Activated CD8-positive, alpha-beta memory T cell treated with anti-CD3 and anti-CD28 coated beads for 4 hours (primary cell): ENCODE data around the gene HP1BP3.
A peak's percentile ranks its signal among the peaks of the same experiment; 100 is the strongest.
"Not testable (repeated sequence)": the region's sequence is repeated elsewhere in the genome, so short reads cannot be mapped to it uniquely, and the experiment has no call there.

Experiments used
- DNase-seq, 2 donors: peaks; one replicate each; pipeline ENCODE4 v3.0.0-alpha.2; 2020; ENCODE audit warnings: low read depth in 2 of 2

Gene HP1BP3, protein sequence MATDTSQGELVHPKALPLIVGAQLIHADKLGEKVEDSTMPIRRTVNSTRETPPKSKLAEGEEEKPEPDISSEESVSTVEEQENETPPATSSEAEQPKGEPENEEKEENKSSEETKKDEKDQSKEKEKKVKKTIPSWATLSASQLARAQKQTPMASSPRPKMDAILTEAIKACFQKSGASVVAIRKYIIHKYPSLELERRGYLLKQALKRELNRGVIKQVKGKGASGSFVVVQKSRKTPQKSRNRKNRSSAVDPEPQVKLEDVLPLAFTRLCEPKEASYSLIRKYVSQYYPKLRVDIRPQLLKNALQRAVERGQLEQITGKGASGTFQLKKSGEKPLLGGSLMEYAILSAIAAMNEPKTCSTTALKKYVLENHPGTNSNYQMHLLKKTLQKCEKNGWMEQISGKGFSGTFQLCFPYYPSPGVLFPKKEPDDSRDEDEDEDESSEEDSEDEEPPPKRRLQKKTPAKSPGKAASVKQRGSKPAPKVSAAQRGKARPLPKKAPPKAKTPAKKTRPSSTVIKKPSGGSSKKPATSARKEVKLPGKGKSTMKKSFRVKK

DNA sequence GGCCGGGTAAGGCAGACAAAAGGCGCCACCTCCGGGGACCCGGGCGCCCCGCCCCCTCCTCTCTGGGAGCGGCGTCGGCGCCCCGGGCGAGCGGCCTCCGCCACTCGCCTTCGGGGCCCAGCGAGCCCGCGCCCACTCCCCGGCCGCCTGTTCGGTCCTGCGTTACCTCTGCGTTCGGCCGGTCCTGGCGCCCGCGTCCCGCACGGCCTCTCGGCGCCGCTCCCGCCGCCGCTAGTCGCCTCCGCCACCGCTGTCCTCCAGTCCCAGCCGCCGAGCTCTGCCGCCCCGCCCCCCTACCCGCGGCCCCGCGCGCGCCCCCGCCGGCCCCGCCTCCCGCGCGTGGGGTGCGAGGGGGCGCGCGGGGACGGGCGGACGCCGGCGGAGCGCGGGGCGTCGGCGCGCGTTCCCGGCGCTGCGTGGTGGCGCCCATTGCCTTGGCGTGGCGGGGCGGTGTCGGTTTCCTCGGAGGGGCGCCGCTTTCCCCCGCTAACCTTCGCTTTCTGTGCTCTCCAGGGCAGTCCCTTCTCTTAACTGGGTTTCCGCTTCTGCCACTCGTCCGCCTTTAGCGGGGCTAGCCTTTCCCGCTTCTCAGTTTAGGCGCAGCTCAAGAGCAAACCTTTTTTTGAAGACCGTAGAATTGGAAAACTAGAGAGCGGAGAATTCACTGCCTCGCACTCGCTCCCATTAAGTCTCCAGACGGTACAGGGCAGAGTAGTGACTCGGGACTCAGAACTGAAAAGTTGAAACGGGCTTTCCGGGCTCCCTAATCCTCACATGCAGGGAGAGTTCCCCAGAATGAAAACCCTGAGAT, at the start of gene HP1BP3:
Gene HP1BP3, minus strand, starts transcription at position 279 of the 811 bp plus-strand sequence. CDS start 6,867 bp downstream, outside the sequence.
- peak; percentile 56 to 74 for DNase-seq

GRCh38 chr1:20836230-20836629, 49.1 kb upstream of the HP1BP3 start:
- no peak for DNase-seq

DNA sequence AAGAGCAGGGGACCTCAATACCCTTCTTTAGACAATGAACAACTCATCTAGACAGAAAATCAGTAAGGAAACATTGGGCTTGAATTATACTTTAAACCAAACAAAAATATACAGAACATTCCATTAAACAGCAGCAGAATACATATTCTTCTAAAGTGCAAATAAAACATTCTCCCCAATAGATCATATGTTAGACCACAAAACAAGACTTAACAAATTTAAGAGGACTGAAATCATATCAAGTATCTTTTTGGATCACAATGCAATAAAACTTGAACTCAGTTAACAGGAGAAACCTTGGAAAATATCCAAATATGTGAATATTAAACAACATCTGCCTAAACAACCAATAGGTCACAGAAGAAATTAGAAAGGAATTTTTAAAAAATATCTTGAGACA, 47.7 kb upstream of the HP1BP3 start:
- no peak for DNase-seq

DNA sequence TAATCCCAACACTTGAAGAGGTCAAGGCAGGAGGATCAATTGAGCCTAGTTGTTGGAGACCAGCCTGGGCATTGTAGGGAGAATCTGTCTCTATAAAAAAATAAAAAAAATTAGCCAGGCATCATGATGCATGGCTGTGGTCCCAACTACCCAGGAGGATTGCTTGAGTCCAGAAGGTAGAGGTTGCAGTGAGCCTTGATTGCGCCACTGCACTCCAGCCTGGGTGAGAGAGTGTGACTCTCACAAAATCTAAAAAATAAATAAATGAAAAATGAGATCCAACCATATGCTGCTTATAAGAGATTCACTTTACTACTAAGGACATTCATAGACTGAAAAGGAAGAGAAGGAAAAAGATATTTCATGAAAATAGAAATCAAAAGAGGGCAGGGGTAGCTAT, 47.1 kb upstream of the HP1BP3 start:
- no peak for DNase-seq

- DNase-seq = no peak
Measured at GRCh38 chr1:20830378-20830777, 43.3 kb upstream of the HP1BP3 start.

DNA sequence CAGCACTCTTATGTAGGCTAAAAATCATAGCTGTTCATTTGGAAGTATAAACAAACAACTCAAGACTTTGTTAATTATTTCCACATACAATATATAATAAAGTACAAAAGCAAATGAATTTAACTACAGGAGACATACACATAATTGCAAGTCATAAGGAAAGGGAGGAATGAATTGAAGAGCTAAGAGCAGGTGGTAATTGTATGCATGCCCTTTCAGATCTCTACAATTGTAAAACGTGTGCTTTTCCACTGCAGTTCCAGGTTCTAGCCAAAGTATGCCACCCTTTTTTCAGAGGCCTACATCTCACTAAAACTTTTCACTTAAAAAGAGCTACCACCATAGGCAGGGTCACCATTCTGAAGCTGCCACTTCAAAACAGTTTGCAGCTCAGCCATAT, 42.8 kb upstream of the HP1BP3 start:
- DNase-seq = no peak

GRCh38 chr1:20829531-20829930, 42.4 kb upstream of the HP1BP3 start:
- no peak for DNase-seq

DNA sequence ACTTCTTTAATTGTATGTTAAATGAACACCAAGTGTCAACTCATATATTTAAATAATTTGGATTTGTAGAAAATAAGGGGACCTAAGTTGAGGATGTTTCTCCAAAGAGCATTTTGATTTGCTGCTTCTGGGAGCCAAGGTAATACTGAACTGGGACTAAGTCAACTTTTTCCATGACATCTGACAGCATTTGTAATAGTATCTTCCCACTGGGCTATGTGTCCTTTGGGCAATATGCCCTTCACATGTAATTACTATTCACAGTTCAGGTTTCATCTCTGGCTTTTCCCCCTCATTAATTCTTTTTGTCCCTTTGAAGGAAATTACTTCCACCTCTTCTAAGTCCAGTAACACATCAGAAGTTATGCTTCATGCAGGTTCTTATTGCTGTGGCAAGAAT, 36.7 kb upstream of the HP1BP3 start:
- DNase-seq = no peak

DNA sequence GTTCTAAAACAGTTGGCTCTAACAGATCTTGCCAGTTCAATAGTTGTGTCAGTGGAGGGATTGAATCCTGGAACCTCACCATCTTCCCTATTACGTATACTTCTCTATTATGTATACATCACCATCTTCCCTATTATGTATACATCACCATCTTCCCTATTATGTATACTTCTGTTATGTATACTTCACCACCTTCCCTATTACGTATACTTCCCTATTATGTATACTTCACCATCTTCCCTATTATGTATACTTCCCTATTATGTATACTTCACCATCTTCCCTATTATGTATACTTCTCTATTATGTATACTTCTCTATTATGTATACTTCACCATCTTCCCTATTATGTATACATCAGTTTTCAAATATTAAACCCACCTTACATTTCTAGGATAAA, 34.4 kb upstream of the HP1BP3 start:
- DNase-seq = no peak

DNA sequence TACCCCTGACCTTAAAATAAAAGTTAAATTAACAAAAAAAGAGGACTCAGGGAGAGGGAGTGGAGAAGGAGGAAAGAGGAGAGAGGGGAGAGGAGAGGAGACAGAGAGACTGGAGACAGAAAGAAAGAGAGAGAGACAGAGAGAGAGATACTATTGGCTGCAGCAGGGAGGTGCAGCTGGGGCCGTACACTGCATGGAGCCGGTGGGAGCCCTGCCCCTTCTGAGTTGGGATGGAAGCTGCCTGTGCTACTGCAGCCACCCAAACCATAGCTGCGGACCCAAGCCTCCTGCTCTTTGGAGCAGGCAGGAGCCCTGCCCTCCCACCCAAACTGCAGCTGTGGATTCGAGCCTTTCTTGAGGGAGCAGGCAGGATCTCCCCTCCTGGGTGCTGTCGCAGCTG, 32.7 kb upstream of the HP1BP3 start:
- no peak for DNase-seq

GRCh38 chr1:20814534-20814871, 27.4 kb upstream of the HP1BP3 start:
- DNase-seq = no peak

GRCh38 chr1:20811916-20812315, 24.8 kb upstream of the HP1BP3 start:
- DNase-seq = no peak

- no peak for DNase-seq
Measured at GRCh38 chr1:20793236-20793635, 6.1 kb upstream of the HP1BP3 start.

GRCh38 chr1:20792196-20792595, 5.1 kb upstream of the HP1BP3 start:
- DNase-seq = no peak

DNA sequence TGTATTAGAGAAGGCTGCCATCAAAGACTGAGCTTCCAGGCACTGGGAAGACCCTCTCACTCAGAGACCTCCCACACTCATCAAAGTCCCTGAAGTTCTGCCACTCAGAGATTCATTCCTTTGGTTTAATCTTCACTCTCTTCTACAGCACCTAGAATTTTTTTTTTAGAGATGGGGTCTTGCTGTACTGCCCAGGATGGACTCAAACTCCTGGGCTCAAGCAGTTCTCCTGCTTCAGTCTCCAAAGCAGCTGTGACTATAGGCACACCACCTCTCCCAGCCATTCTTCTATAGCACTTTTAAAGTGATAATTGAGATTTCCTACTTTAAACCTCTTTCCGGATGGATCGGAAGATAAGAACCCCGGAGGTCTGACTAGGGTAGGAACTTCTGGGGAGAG, 3.7 kb upstream of the HP1BP3 start:
- no peak for DNase-seq

- DNase-seq = not testable (repeated sequence)
Measured at GRCh38 chr1:20789598-20789997, 2.5 kb upstream of the HP1BP3 start.

GRCh38 chr1:20787840-20788795, 1.0 kb upstream of the HP1BP3 start:
- no peak for DNase-seq

- DNase-seq = peak; percentile 91 to 93
Measured at GRCh38 chr1:20786253-20787028, 666 bp downstream of the HP1BP3 start.

DNA sequence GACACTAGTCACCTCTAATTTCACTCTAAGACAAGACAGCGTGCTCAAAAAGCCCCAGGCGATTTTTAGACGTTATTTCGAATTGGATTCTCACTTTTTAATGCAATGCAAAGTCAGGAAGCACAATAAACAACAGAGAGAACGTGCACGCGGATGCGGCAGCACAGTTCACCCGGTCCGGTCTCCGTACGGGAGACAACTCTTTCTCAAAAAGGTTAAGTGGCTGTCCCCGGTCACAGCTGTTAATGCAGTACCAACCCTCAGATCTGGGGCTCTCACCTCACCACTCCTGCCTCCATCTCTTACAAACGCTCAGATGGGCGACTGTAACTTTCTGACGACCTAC, 1.2 kb downstream of the HP1BP3 start:
- DNase-seq = peak in 1 of 2 donors; percentile 11

DNA sequence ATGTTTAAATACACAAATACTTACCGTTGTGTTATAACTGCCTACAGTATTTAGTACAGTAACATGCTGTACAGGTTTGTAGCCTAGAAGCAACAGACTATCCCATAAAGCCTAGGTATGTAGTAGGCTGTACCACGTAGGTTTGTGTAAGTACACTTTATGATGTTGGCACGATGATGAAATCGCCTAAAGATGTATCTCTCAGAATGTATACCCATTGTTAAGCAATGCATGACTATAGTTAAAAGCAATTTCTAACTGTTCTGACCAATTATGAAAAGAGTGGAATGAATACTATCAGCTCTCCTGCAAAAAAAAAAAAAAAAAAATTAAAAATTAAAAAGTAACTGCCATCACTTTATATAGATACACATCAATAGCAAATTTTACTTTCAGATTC, 11.4 kb downstream of the HP1BP3 start:
- no peak for DNase-seq

- no peak for DNase-seq
Measured at GRCh38 chr1:20771780-20772179, 15.3 kb downstream of the HP1BP3 start.
